ENCODE results near the gene KRT78. TPM values are rescaled to one million over a fixed set of nuclear protein-coding genes. Genes with fewer than 3 reads are reported as not detected.

Gene KRT78
- total RNA-seq, 3 donors from 2014 or later (not counting 1 experiment from before 2014, with no cell fraction given): not detected

DNA sequence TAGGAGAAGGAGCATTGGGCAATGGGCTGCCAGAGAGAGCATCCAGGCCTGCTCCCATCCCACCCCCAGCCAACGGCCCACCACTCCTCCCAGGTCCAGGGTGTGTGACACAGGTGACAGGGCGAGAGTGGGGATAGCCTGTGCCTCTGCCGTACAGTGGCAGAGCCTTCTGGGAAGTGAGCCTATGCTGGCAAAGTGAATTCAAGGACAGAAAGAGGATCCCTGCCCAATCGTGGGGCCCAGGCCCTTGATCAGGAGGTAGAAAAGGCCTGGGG lies 14.1 kb downstream of the KRT78 start:
- Histone ChIP-seq H3K4me1 (ENCODE audit: control insufficient read depth, insufficient read depth, low read length) (peaks cover 30% of the 10 kb centered on the region), H3K27ac (ENCODE audit: low read length) (no peak overlapping the region), H3K36me3 (ENCODE audit: control insufficient read depth, insufficient read depth, low read length) (no peaks in the 10 kb centered on the region), H3K27me3 (ENCODE audit: control insufficient read depth, insufficient read depth, low read length) (no peaks in the 10 kb centered on the region), H3K9me3 (ENCODE audit: control insufficient read depth, insufficient read depth, low read length) (no peaks in the 10 kb centered on the region), H3K4me3 (ENCODE audit: low read length) (no peak overlapping the region)
- TF ChIP-seq CTCF (IDR thresholded peaks at IDR 0.05): no peak
- intact Hi-C loops (cut with micrococcal nuclease): no loop called here
- Mint-ChIP-seq H3K4me1 (peaks cover 29 to 56% of the 10 kb centered on the region in 2 donors), H3K36me3 (no peaks in the 10 kb centered on the region), H3K27me3 (ENCODE audit: low read depth in 2 of 2) (peaks cover 0 to 9% of the 10 kb centered on the region in 2 donors), H3K27ac (peak overlapping the region in 1 of 2 donors; percentile 95), H3K9me3 (no peaks in the 10 kb centered on the region), H3K4me3 (no peak overlapping the region)
- 77% methylated on average over 4 of the region's 4 CpGs for whole genome bisulfite sequencing (ENCODE audit: insufficient coverage)
- ATAC-seq (no peak), DNase-seq (no peak)

DNA sequence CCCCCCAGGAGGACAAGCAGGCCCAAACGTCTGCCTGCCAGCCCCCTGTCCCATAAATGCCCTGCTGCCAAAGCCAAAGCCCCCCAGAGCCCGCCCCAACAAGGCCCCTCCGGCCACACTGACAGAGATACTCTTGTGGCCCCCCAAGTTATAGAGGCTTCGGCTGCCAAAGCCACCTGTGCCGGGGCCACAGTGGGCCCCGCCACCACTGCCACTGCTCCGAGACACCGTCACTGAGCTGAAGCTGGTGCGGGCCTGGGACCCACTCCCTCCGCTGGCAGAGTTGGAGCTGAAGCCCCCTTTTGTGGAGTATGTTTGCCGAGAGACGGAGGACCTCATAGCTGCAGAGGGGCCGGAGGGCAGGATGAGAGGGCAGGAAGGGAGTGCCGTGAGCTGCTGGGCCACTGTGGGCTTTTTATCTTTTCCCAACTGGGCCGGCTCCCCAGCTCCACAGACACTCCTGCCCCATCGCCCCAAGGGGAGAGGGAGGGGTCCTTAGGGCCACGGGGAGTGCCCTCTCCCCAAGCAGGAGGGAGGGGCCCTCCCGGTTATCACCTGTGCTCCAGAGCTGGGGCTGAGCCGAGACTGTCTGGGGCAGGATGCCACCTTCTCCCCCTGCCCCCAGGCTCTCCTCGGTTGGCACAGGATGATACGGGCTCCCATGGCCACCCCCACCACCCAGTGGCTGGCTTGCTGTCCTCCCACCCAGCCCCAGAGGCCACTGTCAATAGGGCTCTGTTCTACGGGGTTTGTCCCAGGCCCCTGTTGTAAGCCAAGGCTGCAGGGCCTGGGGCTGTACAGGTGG lies 14.7 kb downstream of the KRT78 start, which contains the start of gene KRT79:
KRT79 (minus strand) TSS at position 390 of the 805 bp plus-strand sequence; CDS start at position 339, 51 bp downstream.
- ATAC-seq (no peak), DNase-seq (no peak)
- Histone ChIP-seq H3K4me3 (ENCODE audit: low read length) (no peak within 1 kb of the TSS), H3K9me3 (ENCODE audit: control insufficient read depth, insufficient read depth, low read length) (no peaks in the 10 kb centered on the region), H3K36me3 (ENCODE audit: control insufficient read depth, insufficient read depth, low read length) (no peaks in the 10 kb centered on the region), H3K27me3 (ENCODE audit: control insufficient read depth, insufficient read depth, low read length) (no peaks in the 10 kb centered on the region), H3K27ac (ENCODE audit: low read length) (no peak within 1 kb of the TSS), H3K4me1 (ENCODE audit: control insufficient read depth, insufficient read depth, low read length) (peaks cover 30% of the 10 kb centered on the region)
- intact Hi-C loops (cut with micrococcal nuclease): no loop called here
- 88% methylated on average over 22 of the region's 22 CpGs for WGBS (ENCODE audit: insufficient coverage)
- Mint-ChIP-seq H3K27ac (peak within 1 kb of the TSS; percentile 87 to 95), H3K27me3 (ENCODE audit: low read depth in 2 of 2) (peaks cover 0 to 9% of the 10 kb centered on the region in 2 donors), H3K9me3 (no peaks in the 10 kb centered on the region), H3K4me1 (peaks cover 29 to 53% of the 10 kb centered on the region in 2 donors), H3K36me3 (no peaks in the 10 kb centered on the region), H3K4me3 (no peak within 1 kb of the TSS)
- TF ChIP-seq CTCF (IDR thresholded peaks at IDR 0.05): no peak

DNA sequence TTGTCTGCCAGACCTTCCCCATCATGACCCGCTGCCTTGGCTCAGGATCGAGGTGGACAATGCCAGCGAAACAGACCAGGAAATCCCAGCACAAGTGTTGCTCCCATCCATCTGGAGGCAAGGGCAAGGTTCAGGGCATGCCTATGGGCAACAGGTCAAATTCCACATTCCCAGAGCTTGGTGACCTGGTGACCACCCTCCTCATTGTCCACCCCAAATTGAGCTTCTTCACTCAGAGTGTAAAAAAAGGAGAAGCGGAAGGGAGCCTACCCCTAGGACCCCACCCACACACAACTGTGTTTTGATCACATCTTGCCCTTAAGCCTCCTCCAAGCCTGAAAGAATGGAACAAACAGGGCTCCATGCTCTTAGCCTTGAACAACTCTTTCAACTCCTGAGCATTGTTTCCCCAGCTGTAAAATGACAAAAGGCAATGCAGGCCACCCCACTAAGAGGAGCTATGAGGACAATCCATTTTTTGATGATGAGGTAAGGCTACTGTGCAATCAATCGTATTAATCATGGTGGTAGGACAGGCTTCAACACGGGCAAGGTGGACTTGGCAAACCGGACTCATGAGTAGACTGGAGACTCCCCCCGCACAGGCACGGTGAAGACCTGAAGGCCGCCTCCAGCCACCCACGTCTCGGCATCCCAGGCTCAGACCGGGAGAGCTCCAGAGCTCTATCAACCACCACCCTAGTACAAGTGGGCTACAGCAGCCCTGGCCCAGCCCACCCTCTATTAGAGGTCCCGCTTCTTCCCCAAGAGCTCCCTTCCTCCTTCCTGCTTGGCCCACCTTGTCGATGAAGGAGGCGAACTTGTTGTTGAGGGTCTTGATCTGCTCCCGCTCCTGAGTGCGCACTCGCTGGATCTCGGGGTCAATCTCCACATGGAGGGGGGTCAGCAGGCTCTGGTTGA lies 15.5 kb downstream of the KRT78 start:
- ATAC-seq: no peak
- intact Hi-C loops (cut with micrococcal nuclease): no loop called here
- peaks cover 29 to 53% of the 10 kb centered on the region in 2 donors for H3K4me1 Mint-ChIP-seq
- H3K9me3 Mint-ChIP-seq: no peaks in the 10 kb centered on the region
- Histone ChIP-seq H3K36me3 (ENCODE audit: control insufficient read depth, insufficient read depth, low read length) (no peaks in the 10 kb centered on the region), H3K4me3 (ENCODE audit: low read length) (no peak overlapping the region), H3K9me3 (ENCODE audit: control insufficient read depth, insufficient read depth, low read length) (no peaks in the 10 kb centered on the region), H3K27ac (ENCODE audit: low read length) (no peak overlapping the region), H3K4me1 (ENCODE audit: control insufficient read depth, insufficient read depth, low read length) (peaks cover 30% of the 10 kb centered on the region), H3K27me3 (ENCODE audit: control insufficient read depth, insufficient read depth, low read length) (no peaks in the 10 kb centered on the region)
- DNase-seq: no peak
- WGBS (ENCODE audit: insufficient coverage): 94% methylated on average over 20 of the region's 20 CpGs
- peak overlapping the region in 1 of 2 donors; percentile 37 for H3K27ac Mint-ChIP-seq
- H3K4me3 Mint-ChIP-seq: no peak overlapping the region
- peaks cover 0 to 2% of the 10 kb centered on the region in 2 donors for H3K27me3 Mint-ChIP-seq (ENCODE audit: low read depth in 2 of 2)
- no peaks in the 10 kb centered on the region for H3K36me3 Mint-ChIP-seq
- TF ChIP-seq CTCF (IDR thresholded peaks at IDR 0.05): no peak

Data from natural killer cell (primary cell).